ENCODE data around the gene PLEKHA7. TPM values are rescaled to one million over a fixed set of nuclear protein-coding genes. Genes with fewer than 3 reads are reported as not detected.

The PLEKHA7 gene
- polyA plus RNA-seq, 1 of the 3 experiments (the other 2 are of a cell fraction): 0.12 TPM

- TF ChIP-seq RXRA (IDR thresholded peaks at IDR 0.05; ENCODE audit: borderline replicate concordance, low read depth): no peak
- peak; percentile 50 for TF ChIP-seq GABPA (IDR thresholded peaks at IDR 0.05; ENCODE audit: low read depth)
- peak; percentile 29; the same call in 1 of the 2 replicates for TF ChIP-seq FOXM1 (IDR thresholded peaks at IDR 0.05; ENCODE audit: low read depth)
These were observed 275.8 kb downstream of the PLEKHA7 start, which contains the start of gene C11orf58 (continued) for GRCh38 chr11:16738193-16738946.

- peaks cover 6 to 15% of the 10 kb centered on the region in 2 experiments for H3K36me3 ChIP-seq (replicated peaks in 1 of 2; ENCODE audit: control insufficient read depth in 1 of 2, insufficient read depth in 2 of 2, low read length in 1 of 2)
- no peaks in the 10 kb centered on the region for H3K27me3 ChIP-seq (ENCODE audit: insufficient read depth)
- H3K4me3 ChIP-seq (ENCODE audit: low read depth in 2 of 2, low read length in 1 of 2): peak overlapping the region; percentile 75 to 77
- H3K4me1 ChIP-seq (ENCODE audit: control insufficient read depth in 1 of 2, insufficient read depth in 2 of 2, low read depth in 1 of 2, low read length in 1 of 2): peaks cover 4 to 8% of the 10 kb centered on the region in 2 experiments; a peak in 2 of 4 replicates
- ChIA-PET CTCF (interaction anchor here (1.0 kb wide), 1 partner anchor 51 kb away, joined by 5 read pairs; no protein-coding TSS in a partner anchor), POLR2A (interaction anchor here (0.7 to 1.3 kb wide), 2 partner anchors 14 to 28 kb away, joined by 3 read pairs; no protein-coding TSS in a partner anchor)
- peak overlapping the region; percentile 62 for H3K4me2 ChIP-seq
- H2AFZ ChIP-seq (ENCODE audit: low read depth): peak overlapping the region; percentile 78
- TF ChIP-seq TEAD4 (IDR thresholded peaks at IDR 0.05; ENCODE audit: borderline replicate concordance, insufficient read depth): no peak
- no peak for TF ChIP-seq FOXM1 (IDR thresholded peaks at IDR 0.05; ENCODE audit: low read depth)
- TF ChIP-seq, protein P1, sequence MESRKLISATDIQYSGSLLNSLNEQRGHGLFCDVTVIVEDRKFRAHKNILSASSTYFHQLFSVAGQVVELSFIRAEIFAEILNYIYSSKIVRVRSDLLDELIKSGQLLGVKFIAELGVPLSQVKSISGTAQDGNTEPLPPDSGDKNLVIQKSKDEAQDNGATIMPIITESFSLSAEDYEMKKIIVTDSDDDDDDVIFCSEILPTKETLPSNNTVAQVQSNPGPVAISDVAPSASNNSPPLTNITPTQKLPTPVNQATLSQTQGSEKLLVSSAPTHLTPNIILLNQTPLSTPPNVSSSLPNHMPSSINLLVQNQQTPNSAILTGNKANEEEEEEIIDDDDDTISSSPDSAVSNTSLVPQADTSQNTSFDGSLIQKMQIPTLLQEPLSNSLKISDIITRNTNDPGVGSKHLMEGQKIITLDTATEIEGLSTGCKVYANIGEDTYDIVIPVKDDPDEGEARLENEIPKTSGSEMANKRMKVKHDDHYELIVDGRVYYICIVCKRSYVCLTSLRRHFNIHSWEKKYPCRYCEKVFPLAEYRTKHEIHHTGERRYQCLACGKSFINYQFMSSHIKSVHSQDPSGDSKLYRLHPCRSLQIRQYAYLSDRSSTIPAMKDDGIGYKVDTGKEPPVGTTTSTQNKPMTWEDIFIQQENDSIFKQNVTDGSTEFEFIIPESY (IDR thresholded peaks at IDR 0.05; ENCODE audit: borderline replicate concordance, low read depth): no peak
- TF ChIP-seq FOSL2 (IDR thresholded peaks at IDR 0.05; ENCODE audit: borderline replicate concordance, low read depth): no peak
- no peak for TF ChIP-seq POLR2AphosphoS5 (IDR thresholded peaks at IDR 0.05; ENCODE audit: low read depth, low read length)
- under 1% methylated on average over 6 of the region's 6 CpGs for WGBS (ENCODE audit: low lambda C conversion rate)
- H3F3A ChIP-seq (replicated peaks; ENCODE audit: insufficient read depth): no peaks in the 10 kb centered on the region
- peak; percentile 47 for DNase-seq
- H3K9me3 ChIP-seq: no peaks in the 10 kb centered on the region
- H3K79me2 ChIP-seq (ENCODE audit: insufficient read depth): peaks cover 44% of the 10 kb centered on the region
- H3K9me2 ChIP-seq: no peaks in the 10 kb centered on the region
- peaks cover 28% of the 10 kb centered on the region for H4K20me1 ChIP-seq (ENCODE audit: insufficient read depth)
- H3K27ac ChIP-seq (ENCODE audit: low read depth in 2 of 2, low read length in 1 of 2): peak overlapping the region; percentile 82 to 97
- H3K9ac ChIP-seq: peak overlapping the region; percentile 97
These were observed 276.4 kb downstream of the PLEKHA7 start for GRCh38 chr11:16737818-16738192.

Other genes starting within 250 kb of the PLEKHA7 start
- 950 and 997 TPM in 2 replicates for gene RPS13, start 63.3 kb upstream of the PLEKHA7 start, polyA plus RNA-seq (2012; rRNA removed)
- 9.3 and 13.3 TPM in 2 replicates for gene PIK3C2A, start 193.6 kb upstream of the PLEKHA7 start, polyA plus RNA-seq (2012; rRNA removed)